ES-I3 (cell line): ENCODE results near the gene BTBD16.

Source experiments
- H3K36me3 ChIP-seq: 2 replicates; pipeline ENCODE4 v1.6.1; 2013; ENCODE audit warnings: mild to moderate bottlenecking, low read length, control low read depth, moderate library complexity; ENCODE audit not compliant: insufficient read depth
- H3K4me1 ChIP-seq: 2 replicates; pipeline ENCODE4 v1.6.1; 2013; ENCODE audit warnings: mild to moderate bottlenecking, control low read depth, low read length; ENCODE audit not compliant: insufficient read depth
- H3K9ac ChIP-seq: 2 replicates; pipeline ENCODE4 v1.6.1; 2013; ENCODE audit warnings: low read depth, mild to moderate bottlenecking, low read length, moderate library complexity
- H3K9me3 ChIP-seq: 2 replicates; pipeline ENCODE4 v1.6.1; 2013; ENCODE audit warnings: mild to moderate bottlenecking, low read length, moderate library complexity; ENCODE audit not compliant: control insufficient read depth, insufficient read depth

BTBD16 gene

GRCh38 chr10:122271076-122271475 is at the start of gene BTBD16:
TSS of gene BTBD16 (plus strand) at chr10:122271296. CDS start at chr10:122275082, 3,786 bp downstream.
- no peaks in the 10 kb centered on the region for H3K4me1 ChIP-seq
- no peaks in the 10 kb centered on the region for H3K9me3 ChIP-seq
- H3K9ac ChIP-seq = no peak within 1 kb of the TSS
- no peaks in the 10 kb centered on the region for H3K36me3 ChIP-seq

GRCh38 chr10:122221958-122222357 is 49.1 kb upstream of the BTBD16 start:
- Histone ChIP-seq H3K4me1 (no peaks in the 10 kb centered on the region), H3K9me3 (no peaks in the 10 kb centered on the region), H3K9ac (no peak overlapping the region), H3K36me3 (peaks cover 23% of the 10 kb centered on the region)

GRCh38 chr10:122222638-122223037 is 48.5 kb upstream of the BTBD16 start:
- H3K9ac ChIP-seq = no peak overlapping the region
- peaks cover 26% of the 10 kb centered on the region for H3K36me3 ChIP-seq
- H3K9me3 ChIP-seq = no peaks in the 10 kb centered on the region
- H3K4me1 ChIP-seq = no peaks in the 10 kb centered on the region

GRCh38 chr10:122224159-122224558 is 46.9 kb upstream of the BTBD16 start:
- Histone ChIP-seq H3K9ac (no peak overlapping the region), H3K4me1 (no peaks in the 10 kb centered on the region), H3K36me3 (peaks cover 34% of the 10 kb centered on the region), H3K9me3 (no peaks in the 10 kb centered on the region)

- Histone ChIP-seq H3K9me3 (no peaks in the 10 kb centered on the region), H3K36me3 (peaks cover 34% of the 10 kb centered on the region), H3K4me1 (no peaks in the 10 kb centered on the region), H3K9ac (no peak overlapping the region)
These were observed 45.8 kb upstream of the BTBD16 start for GRCh38 chr10:122225330-122225729.

GRCh38 chr10:122227754-122228153 is 43.3 kb upstream of the BTBD16 start:
- Histone ChIP-seq H3K9ac (no peak overlapping the region), H3K36me3 (peaks cover 34% of the 10 kb centered on the region), H3K9me3 (no peaks in the 10 kb centered on the region), H3K4me1 (no peaks in the 10 kb centered on the region)

- Histone ChIP-seq H3K9me3 (no peaks in the 10 kb centered on the region), H3K9ac (no peak overlapping the region), H3K36me3 (peaks cover 29% of the 10 kb centered on the region), H3K4me1 (no peaks in the 10 kb centered on the region)
These were observed 41.4 kb upstream of the BTBD16 start for GRCh38 chr10:122229666-122230065.

- Histone ChIP-seq H3K9me3 (no peaks in the 10 kb centered on the region), H3K36me3 (peaks cover 27% of the 10 kb centered on the region), H3K9ac (no peak overlapping the region), H3K4me1 (no peaks in the 10 kb centered on the region)
These were observed 40.9 kb upstream of the BTBD16 start for GRCh38 chr10:122230222-122230621.

GRCh38 chr10:122232769-122233168 is 38.3 kb upstream of the BTBD16 start:
- Histone ChIP-seq H3K36me3 (peaks cover 6% of the 10 kb centered on the region), H3K9me3 (no peaks in the 10 kb centered on the region), H3K9ac (no peak overlapping the region), H3K4me1 (no peaks in the 10 kb centered on the region)

GRCh38 chr10:122233857-122234348 is 37.2 kb upstream of the BTBD16 start:
- Histone ChIP-seq H3K4me1 (no peaks in the 10 kb centered on the region), H3K9me3 (no peaks in the 10 kb centered on the region), H3K36me3 (no peaks in the 10 kb centered on the region), H3K9ac (no peak overlapping the region)

- H3K9ac ChIP-seq = no peak overlapping the region
- H3K36me3 ChIP-seq = no peaks in the 10 kb centered on the region
- H3K9me3 ChIP-seq = no peaks in the 10 kb centered on the region
- no peaks in the 10 kb centered on the region for H3K4me1 ChIP-seq
These were observed 36.7 kb upstream of the BTBD16 start for GRCh38 chr10:122234416-122234815.

- no peaks in the 10 kb centered on the region for H3K9me3 ChIP-seq
- no peaks in the 10 kb centered on the region for H3K4me1 ChIP-seq
- H3K9ac ChIP-seq = no peak overlapping the region
- H3K36me3 ChIP-seq = peaks cover under 1% of the 10 kb centered on the region; the same call in 1 of the 2 replicates
These were observed 34.3 kb upstream of the BTBD16 start for GRCh38 chr10:122236690-122237306.

GRCh38 chr10:122237331-122237990 is 33.6 kb upstream of the BTBD16 start:
- H3K9ac ChIP-seq = no peak overlapping the region
- H3K4me1 ChIP-seq = no peaks in the 10 kb centered on the region
- no peaks in the 10 kb centered on the region for H3K9me3 ChIP-seq
- H3K36me3 ChIP-seq = peaks cover 7% of the 10 kb centered on the region; the same call in 1 of the 2 replicates

GRCh38 chr10:122239578-122240257 is 31.4 kb upstream of the BTBD16 start:
- Histone ChIP-seq H3K4me1 (no peaks in the 10 kb centered on the region), H3K9me3 (no peaks in the 10 kb centered on the region), H3K36me3 (peaks cover 17% of the 10 kb centered on the region; the same call in 1 of the 2 replicates), H3K9ac (no peak overlapping the region)

GRCh38 chr10:122240401-122240800 is 30.7 kb upstream of the BTBD16 start:
- no peaks in the 10 kb centered on the region for H3K4me1 ChIP-seq
- no peaks in the 10 kb centered on the region for H3K9me3 ChIP-seq
- H3K9ac ChIP-seq = no peak overlapping the region
- H3K36me3 ChIP-seq = peaks cover 17% of the 10 kb centered on the region; the same call in 1 of the 2 replicates
